Measurements from ENCODE around the gene NUCB2. TPM values are rescaled to one million over a fixed set of nuclear protein-coding genes. Genes with fewer than 3 reads are reported as not detected.
A peak's percentile ranks its signal among the peaks of the same experiment; 100 is the strongest.

NUCB2 gene
- polyA plus RNA-seq, 2 of the 4 experiments (the other 2 are of a cell fraction): 36.7 to 92.5 TPM

- FAIRE-seq (no peak), DNase-seq (ENCODE audit: low read depth in 1 of 2, low spot score in 1 of 2) (no peak), ATAC-seq (no peak)
- H3K4me2 ChIP-seq: no peak overlapping the region
- POLR2A ChIA-PET: no interaction called here
- WGBS (ENCODE audit: missing lambda C conversion rate): 92% methylated on average over 4 of the region's 4 CpGs
- H3K4me3 ChIP-seq: no peak overlapping the region
- H3K9me3 ChIP-seq: no peaks in the 10 kb centered on the region
- TF ChIP-seq MAFK (IDR thresholded peaks at IDR 0.05; ENCODE audit: partially characterized antibody) (peak; percentile 28), E2F6 (IDR thresholded peaks at IDR 0.05; ENCODE audit: borderline replicate concordance, low read depth) (no peak), RNF2 (IDR thresholded peaks at IDR 0.05; ENCODE audit: borderline replicate concordance, low read depth) (no peak)
- H3K4me1 ChIP-seq: no peaks in the 10 kb centered on the region
- CTCF ChIA-PET: no interaction called here
- no peak overlapping the region for H3K27ac ChIP-seq
Measured at GRCh38 chr11:17300372-17300771, 23.8 kb downstream of the NUCB2 start.

GRCh38 chr11:17313349-17314231, 37.1 kb downstream of the NUCB2 start:
- no peaks in the 10 kb centered on the region for H3K9me3 ChIP-seq
- FAIRE-seq: no peak
- H3K4me3 ChIP-seq: no peak overlapping the region
- no peak overlapping the region for H3K4me2 ChIP-seq
- CTCF ChIA-PET: no interaction called here
- no peak overlapping the region for H3K27ac ChIP-seq
- no peak for ATAC-seq
- TF ChIP-seq NFE2L2 (conservative IDR thresholded peaks at IDR 0.05; ENCODE audit: low read length): no peak
- no peak for TF ChIP-seq JUN (IDR thresholded peaks at IDR 0.05)
- TF ChIP-seq HOXA7 (CRISPR knock-in tag; IDR thresholded peaks at IDR 0.05): no peak
- no peak for TF ChIP-seq ZSCAN20 (CRISPR knock-in tag; IDR thresholded peaks at IDR 0.05)
- no peak for TF ChIP-seq NR3C1 (IDR thresholded peaks at IDR 0.05)
- no peak for TF ChIP-seq FOSB (CRISPR knock-in tag; IDR thresholded peaks at IDR 0.05)
- TF ChIP-seq MAX (IDR thresholded peaks at IDR 0.05): no peak
- no peak for TF ChIP-seq RFX5 (IDR thresholded peaks at IDR 0.05)
- TF ChIP-seq CBX8 (IDR thresholded peaks at IDR 0.05): no peak
- no peak for TF ChIP-seq CTCF (IDR thresholded peaks at IDR 0.05)
- TF ChIP-seq RNF2 (IDR thresholded peaks at IDR 0.05; ENCODE audit: borderline replicate concordance, low read depth): no peak
- TF ChIP-seq PBX3 (IDR thresholded peaks at IDR 0.05): no peak
- no peak for TF ChIP-seq PHF8 (IDR thresholded peaks at IDR 0.05; ENCODE audit: borderline replicate concordance, low read depth)
- no peak for DNase-seq (ENCODE audit: low read depth in 1 of 2, low spot score in 1 of 2)
- 89% methylated on average over 8 of the region's 8 CpGs for WGBS (ENCODE audit: missing lambda C conversion rate)
- H3K4me1 ChIP-seq: no peaks in the 10 kb centered on the region
- POLR2A ChIA-PET: no interaction called here

- no peak for DNase-seq (ENCODE audit: low read depth in 1 of 2, low spot score in 1 of 2)
- Histone ChIP-seq H3K4me2 (no peak overlapping the region), H3K27ac (no peak overlapping the region), H3K4me1 (no peaks in the 10 kb centered on the region), H3K9me3 (no peaks in the 10 kb centered on the region), H3K4me3 (no peak overlapping the region)
- no peak for ATAC-seq
- WGBS (ENCODE audit: missing lambda C conversion rate): 84% methylated on average over 1 of the region's 1 CpG
- no peak for FAIRE-seq
- CTCF ChIA-PET: interaction anchor here (1.4 kb wide), 1 partner anchor 84 kb away, joined by 6 read pairs; no protein-coding TSS in a partner anchor
- TF ChIP-seq RCOR1 (IDR thresholded peaks at IDR 0.05; ENCODE audit: low read depth, low read length): no peak
- POLR2A ChIA-PET: no interaction called here
Measured at GRCh38 chr11:17314232-17314547, 37.7 kb downstream of the NUCB2 start.
